PC-9 (cell line): ENCODE data around the gene TNIK.
A peak's percentile ranks its signal among the peaks of the same experiment; 100 is the strongest.

Source experiments
- CTCF ChIP-seq: fragments of 200-600 bp; sonication (generic); conservative IDR thresholded peaks from 2 replicates; pipeline ENCODE4 v1.6.1; 2017; ENCODE audit warnings: mixed run types, antibody characterized with exemption, mild to moderate bottlenecking, moderate library complexity
- EZH2 ChIP-seq: fragments of 200-600 bp; sonication (generic); IDR thresholded peaks from 2 replicates; pipeline ENCODE4 v1.8.0; 2017; ENCODE audit warnings: antibody characterized with exemption, low read depth

- TF ChIP-seq CTCF, result peak; percentile 81
- no peak for TF ChIP-seq EZH2
These were observed 272.4 kb downstream of the TNIK start for GRCh38 chr3:171187706-171188290.
